Thoracic aorta endothelial cell (primary cell): ENCODE results near the gene C1GALT1C1L. TPM values are rescaled to one million over a fixed set of nuclear protein-coding genes. Genes with fewer than 3 reads are reported as not detected.

Source experiments
- total RNA-seq: library from RNA; depleted of rRNA; stranded (reverse); fragments of >200 nt; gene quantifications from 2 replicates; pipeline ENCODE4 v1.2.3, GENCODE V29; 2012

C1GALT1C1L gene
- total RNA-seq, result 0.50 TPM in 1 of 2 replicates, not detected in the other

GRCh38 chr2:43676322-43677050 is at the start of gene C1GALT1C1L:
Gene C1GALT1C1L (minus strand): TSS chr2:43676429. CDS start chr2:43676322, 107 bp downstream.

GRCh38 chr2:43637030-43637803 is 39.0 kb downstream of the C1GALT1C1L start, which contains the start of gene PLEKHH2:
Gene PLEKHH2 (plus strand): TSS chr2:43637260. CDS start chr2:43644674, 7,414 bp downstream.

Other genes with a start within 250 kb of the C1GALT1C1L start
- gene THADA, start 80.4 kb downstream of the C1GALT1C1L start, total RNA-seq, result 43.0 and 44.2 TPM in 2 replicates
- gene PLEKHH2, start 39.2 kb downstream of the C1GALT1C1L start, total RNA-seq, result 0.40 and 1.2 TPM in 2 replicates
- 14.8 and 15.2 TPM in 2 replicates for gene DYNC2LI1, start 97.6 kb upstream of the C1GALT1C1L start, total RNA-seq
- gene ABCG5, start 162.4 kb upstream of the C1GALT1C1L start, total RNA-seq, result not detected in 2 replicates
- not detected in 2 replicates for gene ABCG8, start 162.5 kb upstream of the C1GALT1C1L start, total RNA-seq